Fibroblast of lung (primary cell): Measurements from ENCODE around the gene IER5L.

ENCODE experiments used
- CTCF ChIP-seq, 2 donors: IDR thresholded peaks in 1 of 2; conservative IDR thresholded peaks in 1 of 2; 1 replicate in 1 of 2; 2 replicates in 1 of 2; pipeline ENCODE4 v1.5.1; 2011 to 2012; ENCODE audit warnings: low read length in 2 of 2, control low read depth in 1 of 2, inconsistent platforms in 1 of 2, low read depth in 1 of 2, mild to moderate bottlenecking in 1 of 2
- EZH2 ChIP-seq: IDR thresholded peaks from 2 replicates; pipeline ENCODE4 v1.5.1; 2012; ENCODE audit warnings: low read length, control low read depth, mild to moderate bottlenecking; ENCODE audit errors: missing control alignments

- no peak for TF ChIP-seq CTCF (conservative IDR thresholded peaks at IDR 0.05 in 1 of 2, IDR thresholded peaks at IDR 0.05 in 1 of 2; ENCODE audit: low read depth in 1 of 2, low read length in 2 of 2)
- no peak for TF ChIP-seq EZH2
These were observed 6.6 kb upstream of the IER5L start for GRCh38 chr9:129184596-129185122.
